GM12891 (cell line): ENCODE measurements around the gene GPR37L1.

ENCODE experiments used
- POLR2A ChIP-seq: IDR thresholded peaks from 2 replicates; pipeline ENCODE4 v1.6.1; 2011; ENCODE audit warnings: low read depth, low read length, control low read depth
- POLR2AphosphoS5 ChIP-seq: IDR thresholded peaks from 2 replicates; pipeline ENCODE4 v1.6.1; 2011; ENCODE audit warnings: low read depth, low read length, control low read depth
- POU2F2 ChIP-seq: IDR thresholded peaks from 2 replicates; pipeline ENCODE4 v1.6.1; 2011; ENCODE audit warnings: low read depth, mild to moderate bottlenecking, control low read depth, low read length, moderate library complexity

GRCh38 chr1:202107321-202107761 is 15.4 kb upstream of the GPR37L1 start:
- TF ChIP-seq POLR2A (no peak), POLR2AphosphoS5 (no peak), POU2F2 (no peak)
